Subcutaneous adipose tissue (tissue), 4 donors: ENCODE data around the gene ANKRD11. TPM values are rescaled to one million over a fixed set of nuclear protein-coding genes. Genes with fewer than 3 reads are reported as not detected.

ENCODE experiments used
- total RNA-seq, 4 donors: library from RNA; depleted of rRNA; stranded (reverse); fragments of >200 nt; gene quantifications; one replicate each; pipeline ENCODE4 v1.1.0, GENCODE V29; 2016
- TF ChIP-seq, protein P1 (sequence below): fragments of 450-650 bp; IDR thresholded peaks from one replicate; pipeline ENCODE4 v1.5.1; 2016; ENCODE audit warnings: low read depth, mild to moderate bottlenecking, control low read depth, antibody characterized with exemption, moderate library complexity

ANKRD11 gene
- total RNA-seq, 4 donors from 2014 or later, result 56.1 to 190 (median 62.6) TPM

DNA sequence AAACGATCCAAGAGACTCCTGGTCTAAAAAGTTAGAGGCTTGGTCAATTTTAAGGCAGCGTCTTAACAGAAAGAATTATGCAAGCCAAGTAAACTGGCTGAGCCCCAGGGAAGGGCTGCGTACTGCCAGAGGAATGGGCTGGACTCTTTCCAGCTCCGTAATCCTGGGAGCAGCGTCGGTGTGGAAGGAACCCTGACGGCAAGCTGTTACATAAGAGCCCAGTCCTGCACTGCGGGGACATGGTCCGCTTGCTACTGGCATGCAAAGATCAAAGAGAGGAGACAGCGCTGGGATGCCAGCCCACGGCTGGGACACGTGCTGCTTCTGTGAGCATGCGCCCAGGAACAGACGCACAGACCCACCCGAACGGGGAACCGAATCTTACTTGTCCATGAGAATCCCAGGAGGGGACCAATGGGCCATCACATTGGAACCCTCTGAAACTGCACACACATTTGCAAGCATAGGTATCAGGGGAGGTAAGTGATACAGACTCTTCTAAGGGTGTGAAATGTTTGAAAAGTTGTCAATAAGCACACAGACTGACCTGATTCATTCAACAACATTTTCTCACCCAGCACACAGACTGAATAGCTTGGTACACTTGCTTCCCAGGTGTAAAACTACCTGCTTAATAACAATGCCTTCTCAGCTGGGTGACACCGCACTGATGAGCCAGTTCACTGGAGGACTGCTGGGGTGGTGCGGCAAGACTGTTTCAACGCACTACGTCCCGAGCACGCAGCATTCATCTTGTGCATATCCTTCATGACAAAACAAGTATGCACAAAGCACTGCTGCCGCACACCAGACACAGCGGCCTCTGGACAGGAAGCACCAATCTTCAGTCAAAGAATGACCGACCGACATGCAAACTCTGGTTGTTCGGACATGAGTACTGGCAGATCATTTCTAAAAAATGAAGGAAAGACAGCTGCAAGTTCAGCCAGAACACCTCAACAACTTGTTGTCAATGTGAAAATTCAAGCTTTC lies 94.9 kb downstream of the ANKRD11 start:
- TF ChIP-seq, protein P1, sequence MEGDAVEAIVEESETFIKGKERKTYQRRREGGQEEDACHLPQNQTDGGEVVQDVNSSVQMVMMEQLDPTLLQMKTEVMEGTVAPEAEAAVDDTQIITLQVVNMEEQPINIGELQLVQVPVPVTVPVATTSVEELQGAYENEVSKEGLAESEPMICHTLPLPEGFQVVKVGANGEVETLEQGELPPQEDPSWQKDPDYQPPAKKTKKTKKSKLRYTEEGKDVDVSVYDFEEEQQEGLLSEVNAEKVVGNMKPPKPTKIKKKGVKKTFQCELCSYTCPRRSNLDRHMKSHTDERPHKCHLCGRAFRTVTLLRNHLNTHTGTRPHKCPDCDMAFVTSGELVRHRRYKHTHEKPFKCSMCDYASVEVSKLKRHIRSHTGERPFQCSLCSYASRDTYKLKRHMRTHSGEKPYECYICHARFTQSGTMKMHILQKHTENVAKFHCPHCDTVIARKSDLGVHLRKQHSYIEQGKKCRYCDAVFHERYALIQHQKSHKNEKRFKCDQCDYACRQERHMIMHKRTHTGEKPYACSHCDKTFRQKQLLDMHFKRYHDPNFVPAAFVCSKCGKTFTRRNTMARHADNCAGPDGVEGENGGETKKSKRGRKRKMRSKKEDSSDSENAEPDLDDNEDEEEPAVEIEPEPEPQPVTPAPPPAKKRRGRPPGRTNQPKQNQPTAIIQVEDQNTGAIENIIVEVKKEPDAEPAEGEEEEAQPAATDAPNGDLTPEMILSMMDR, result no peak

DNA sequence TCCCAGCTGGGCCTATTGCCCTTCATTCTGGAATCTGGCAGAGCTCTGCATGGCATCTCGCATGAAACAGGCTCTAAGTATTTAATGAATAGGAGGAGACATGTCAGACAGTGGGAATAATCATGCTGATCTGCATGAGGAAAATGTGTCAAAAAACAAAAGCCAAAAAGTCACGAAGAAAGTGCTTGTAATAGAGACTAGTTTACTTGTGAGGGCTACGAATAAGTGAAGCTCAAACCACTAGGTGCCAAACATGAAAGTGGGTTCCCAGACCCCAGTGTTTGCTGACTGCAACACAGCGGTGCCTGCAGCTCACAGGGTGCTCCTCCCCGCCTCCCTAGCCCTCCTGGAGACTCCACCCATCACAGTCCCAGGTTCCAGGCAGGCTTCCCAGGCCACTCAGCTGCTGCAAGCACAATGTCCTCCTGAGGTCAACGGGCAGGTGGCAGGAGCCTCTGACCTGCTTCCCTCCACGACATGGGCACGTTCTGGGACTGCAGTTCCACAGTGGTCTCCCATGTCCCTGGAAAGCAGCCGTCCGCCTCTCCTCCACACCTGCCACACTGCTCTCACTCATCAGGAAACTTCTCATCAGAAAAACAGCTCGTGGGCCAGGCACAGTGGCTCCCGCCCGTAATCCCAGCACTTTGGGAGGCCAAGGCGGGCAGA lies 96.5 kb downstream of the ANKRD11 start:
- TF ChIP-seq, protein P1, result no peak

DNA sequence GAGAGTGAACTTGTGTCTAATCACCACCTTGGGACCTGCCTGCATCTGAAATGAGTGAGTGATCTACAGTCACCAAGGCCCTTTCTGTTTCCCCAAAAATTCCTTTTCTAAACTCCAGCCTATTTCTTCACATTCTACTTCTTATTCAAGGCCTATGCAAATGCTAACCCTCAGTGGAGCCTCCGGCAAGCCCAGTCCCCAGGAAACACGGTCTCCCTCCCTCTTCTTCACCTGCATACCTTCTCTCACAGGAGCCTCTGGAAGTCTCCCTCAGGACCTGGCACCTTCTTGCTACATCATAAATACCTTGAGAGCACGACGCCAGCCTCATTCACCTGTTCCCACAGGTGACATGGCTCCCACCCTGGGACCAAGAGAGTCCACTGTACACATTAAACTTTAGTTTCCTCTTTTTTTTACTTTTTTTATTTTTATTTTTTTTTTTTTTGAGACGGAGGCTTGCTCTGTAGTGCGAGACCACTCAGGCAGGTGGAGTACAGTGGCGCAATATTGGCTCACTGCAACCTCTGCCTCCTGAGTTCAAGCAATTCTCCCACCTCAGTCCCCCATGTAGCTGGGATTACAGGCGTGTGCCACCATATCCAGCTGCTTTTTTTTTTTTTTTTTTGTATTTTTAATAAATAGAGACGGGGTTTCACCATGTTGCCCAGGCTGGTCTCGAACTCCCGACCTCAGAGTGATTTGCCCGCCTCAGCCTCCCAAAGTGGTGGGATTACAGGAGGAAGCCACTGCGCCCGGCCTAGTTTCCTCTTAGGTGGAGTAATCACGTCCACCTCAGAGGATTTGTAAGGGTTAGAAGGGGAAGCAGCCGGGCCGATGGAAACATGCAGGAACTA lies 97.3 kb downstream of the ANKRD11 start:
- TF ChIP-seq, protein P1, result no peak

DNA sequence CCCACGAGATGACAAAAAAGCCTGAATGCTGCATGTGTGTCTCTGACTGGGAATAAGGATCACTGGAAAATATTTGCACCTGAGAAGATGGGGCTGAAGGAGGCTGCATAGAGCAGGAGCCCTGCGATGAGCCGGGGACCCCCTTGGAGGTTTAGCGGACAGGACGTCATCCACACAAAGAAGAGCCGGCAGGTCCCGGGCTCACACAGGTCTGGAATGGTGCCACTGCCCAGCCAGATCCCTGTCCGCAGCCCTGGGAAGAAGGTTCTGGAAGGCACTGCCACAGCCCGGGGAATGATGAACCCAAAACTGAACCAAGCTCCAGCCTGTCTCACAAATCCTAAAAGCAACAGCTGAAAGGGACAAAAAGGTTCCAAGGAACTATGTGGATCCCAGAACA lies 101.8 kb downstream of the ANKRD11 start:
- TF ChIP-seq, protein P1, result no peak

DNA sequence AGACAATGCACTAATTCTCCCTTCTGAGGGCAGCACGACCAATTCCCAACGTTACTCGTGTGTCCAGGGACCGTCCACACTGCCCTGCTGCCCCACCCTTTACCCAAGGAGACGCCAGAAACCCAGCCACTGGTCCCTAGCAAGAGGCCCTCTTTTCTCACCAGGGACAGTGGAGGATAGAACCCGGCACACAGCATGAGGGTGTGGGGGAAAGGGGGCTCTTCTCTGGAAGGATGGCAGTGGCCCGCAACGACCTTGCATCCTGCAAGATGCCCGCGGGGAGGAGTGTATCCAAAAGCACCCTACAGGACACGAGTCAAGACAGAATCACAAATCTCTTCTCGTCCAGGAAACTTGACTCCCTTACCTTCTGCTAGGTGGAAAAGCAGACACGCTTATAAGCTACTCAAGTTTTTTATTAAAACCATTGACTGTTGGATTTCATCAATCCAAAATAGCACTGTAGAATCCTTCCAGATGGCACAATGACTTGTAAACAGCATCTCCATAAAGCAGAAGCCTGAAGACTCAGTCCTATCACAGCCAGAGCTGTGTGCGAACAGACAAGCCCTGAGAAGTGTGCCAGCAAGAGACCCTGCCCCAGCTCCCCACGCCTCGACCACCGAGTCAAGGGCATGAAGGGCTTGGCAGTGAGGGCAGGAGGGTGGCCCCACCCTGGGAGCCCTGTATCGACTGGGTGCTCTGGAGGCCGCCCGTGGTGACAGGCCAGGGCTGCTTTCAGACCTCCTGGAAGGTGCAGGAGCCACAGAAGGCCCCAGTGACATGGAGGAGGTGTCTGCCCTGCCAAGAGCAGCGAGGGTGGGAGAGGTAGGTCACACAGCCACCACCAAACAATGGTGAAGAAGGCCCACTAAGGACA lies 103.8 kb downstream of the ANKRD11 start:
- TF ChIP-seq, protein P1, result no peak

DNA sequence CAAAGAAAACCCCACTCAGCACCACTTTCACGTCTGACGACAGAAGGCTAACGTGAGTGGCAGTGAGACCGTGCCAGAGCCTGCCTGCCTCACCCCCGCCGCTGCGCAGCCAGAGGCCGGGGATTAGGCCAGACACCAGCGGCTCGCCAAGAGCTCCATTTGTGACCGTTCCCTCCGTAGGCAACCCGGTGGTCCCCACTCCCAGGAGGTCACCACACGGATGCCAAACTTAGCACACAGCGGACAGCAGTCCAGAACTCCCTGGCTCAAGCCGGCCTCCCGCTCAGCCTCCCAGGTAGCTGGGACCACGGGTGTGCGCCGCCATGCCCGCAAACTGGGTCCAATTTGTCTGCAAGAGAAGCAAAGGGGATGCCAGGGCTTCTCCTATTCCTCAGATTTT lies 104.6 kb downstream of the ANKRD11 start:
- TF ChIP-seq, protein P1, result no peak
